Right renal cortex interstitium (tissue), 3 donors: ENCODE data around the gene TMEM258. TPM values are rescaled to one million over a fixed set of nuclear protein-coding genes. Genes with fewer than 3 reads are reported as not detected.

Source experiments
- DNase-seq, 3 donors: peaks; one replicate each; pipeline ENCODE4 v3.0.0-alpha.2; 2013; ENCODE audit warnings: low read depth in 3 of 3, low spot score in 2 of 3
- polyA plus RNA-seq, 3 donors: library from polyadenylated mRNA; unstranded; fragments of 120-200 nt; gene quantifications; one replicate each; pipeline ENCODE4 v1.2.1, GENCODE V29; 2013; ENCODE audit not compliant: insufficient read length in 3 of 3

TMEM258 gene
- polyA plus RNA-seq, 3 donors, result 157 to 206 (median 192) TPM

- no peak for DNase-seq
These were observed 46.5 kb downstream of the TMEM258 start for GRCh38 chr11:61745781-61746441.

DNA sequence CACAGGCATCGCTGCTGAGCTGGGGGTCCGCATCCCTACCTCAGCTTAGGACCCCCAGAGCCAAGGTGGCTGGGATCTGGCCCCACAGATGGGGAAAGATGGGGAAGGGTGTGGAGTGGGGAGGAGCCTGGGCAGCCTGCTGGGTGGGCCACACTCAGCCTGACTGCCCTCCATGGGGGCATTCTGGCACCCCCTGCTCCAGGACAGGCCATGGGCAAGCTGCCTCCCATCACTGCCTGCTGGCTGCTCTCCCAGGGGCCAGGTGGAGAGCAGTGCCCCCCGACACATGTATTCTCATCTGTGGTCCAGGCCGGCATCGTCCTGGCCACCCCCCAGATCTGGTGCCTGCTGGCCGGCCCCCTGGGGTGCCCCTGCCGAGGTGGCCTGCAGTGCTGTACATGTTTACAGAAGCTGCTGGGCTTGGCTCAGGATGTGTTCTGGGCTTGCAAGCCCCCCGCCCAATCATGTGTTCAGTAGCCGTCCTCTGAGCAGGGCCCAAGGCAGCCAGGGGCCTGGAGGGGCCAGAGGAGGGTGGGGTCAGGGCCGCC is 47.7 kb downstream of the TMEM258 start:
- DNase-seq, result no peak

- DNase-seq, result no peak
These were observed 48.2 kb downstream of the TMEM258 start for GRCh38 chr11:61744181-61744580.

DNA sequence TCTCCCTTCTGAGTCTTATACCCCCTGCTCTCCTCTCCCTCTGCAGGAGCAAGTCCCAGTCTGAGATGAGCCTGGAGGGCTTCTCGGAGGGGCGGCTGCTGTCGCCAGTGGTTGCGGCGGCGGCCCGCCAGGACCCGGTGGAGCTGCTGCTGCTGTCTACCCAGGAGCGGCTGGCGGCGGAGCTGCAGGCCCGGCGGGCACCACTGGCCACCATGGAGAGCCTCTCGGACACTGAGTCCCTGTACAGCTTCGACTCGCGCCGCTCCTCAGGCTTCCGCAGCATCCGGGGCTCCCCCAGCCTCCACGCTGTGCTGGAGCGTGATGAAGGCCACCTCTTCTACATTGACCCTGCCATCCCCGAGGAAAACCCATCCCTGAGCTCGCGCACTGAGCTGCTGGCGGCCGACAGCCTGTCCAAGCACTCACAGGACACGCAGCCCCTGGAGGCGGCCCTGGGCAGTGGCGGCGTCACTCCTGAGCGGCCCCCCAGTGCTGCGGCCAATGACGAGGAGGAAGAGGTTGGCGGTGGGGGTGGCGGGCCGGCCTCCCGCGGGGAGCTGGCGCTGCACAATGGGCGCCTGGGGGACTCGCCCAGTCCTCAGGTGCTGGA is 48.8 kb downstream of the TMEM258 start:
- no peak for DNase-seq

GRCh38 chr11:61742391-61742790 is 50.0 kb downstream of the TMEM258 start:
- DNase-seq, result no peak

GRCh38 chr11:61739966-61740365 is 52.4 kb downstream of the TMEM258 start:
- DNase-seq, result no peak

DNA sequence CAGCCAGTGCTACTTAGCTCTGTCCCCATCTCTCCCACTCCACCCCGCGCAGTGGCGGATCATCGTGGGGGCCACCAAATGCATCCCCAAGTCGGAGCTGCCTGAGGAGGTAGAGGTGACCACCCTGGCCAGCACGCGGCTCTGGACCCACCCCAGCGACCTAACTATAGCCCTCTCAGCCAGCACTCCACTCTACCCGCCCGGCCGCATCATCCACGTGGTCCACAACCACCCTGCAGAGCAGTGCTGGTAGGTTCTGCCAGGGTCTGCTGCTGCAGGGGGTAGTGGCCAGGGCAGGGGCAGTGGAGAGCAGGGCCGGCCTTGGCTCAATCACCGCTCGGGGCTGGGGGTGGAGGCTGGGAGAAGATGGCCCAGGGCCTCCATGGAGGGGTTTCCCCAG is 53.0 kb downstream of the TMEM258 start:
- no peak for DNase-seq

Other genes starting within 250 kb of the TMEM258 start
- 1 to 10 TPM; 3.6 to 5.6 (median 5.1) TPM for gene SYT7, start 211.5 kb downstream of the TMEM258 start, polyA plus RNA-seq
- 1 to 10 TPM; 2.6 to 3.3 (median 3.0) TPM for gene DAGLA, start 112.2 kb downstream of the TMEM258 start, polyA plus RNA-seq
- gene MYRF, start 40.0 kb downstream of the TMEM258 start, polyA plus RNA-seq, result 10 to 100 TPM; 16.9 to 19.2 (median 18.0) TPM
- 10 to 100 TPM; 40.7 to 46.9 (median 41.3) TPM for gene FEN1, start 312 bp upstream of the TMEM258 start, polyA plus RNA-seq
- 10 to 100 TPM; 37.9 to 45.4 (median 40.4) TPM for gene FADS1, start 24.4 kb upstream of the TMEM258 start, polyA plus RNA-seq
- gene FADS2, start 35.7 kb upstream of the TMEM258 start, polyA plus RNA-seq, result 100 to 1,000 TPM in 1 of 3 donors, 10 to 100 TPM in 2; 81.6 to 105 (median 98.8) TPM
- 10 to 100 TPM; 12.0 to 17.9 (median 15.4) TPM for gene FADS3, start 98.9 kb upstream of the TMEM258 start, polyA plus RNA-seq
- gene RAB3IL1, start 125.0 kb upstream of the TMEM258 start, polyA plus RNA-seq, result 10 to 100 TPM; 15.5 to 19.8 (median 18.5) TPM
- 1 to 10 TPM; 2.7 to 4.3 (median 3.5) TPM for gene BEST1, start 157.8 kb upstream of the TMEM258 start, polyA plus RNA-seq
- 1,000 to 10,000 TPM; 2,134 to 2,368 (median 2,143) TPM for gene FTH1, start 175.0 kb upstream of the TMEM258 start, polyA plus RNA-seq